GM18507 (cell line): ENCODE measurements around the gene HIKESHI.
"Not testable (repeated sequence)": the region's sequence is repeated elsewhere in the genome, so short reads cannot be mapped to it uniquely, and the experiment has no call there.

Experiments used
- DNase-seq: peaks from one replicate; pipeline ENCODE4 v3.0.0; 2011; ENCODE audit warnings: low read depth; ENCODE audit not compliant: insufficient read length; ENCODE audit errors: extremely low spot score
- FAIRE-seq: peaks from 2 replicates; lab custom pipeline; 2011; peaks lifted over from hg19 to GRCh38; lab: Jason Lieb, UNC

HIKESHI gene, protein sequence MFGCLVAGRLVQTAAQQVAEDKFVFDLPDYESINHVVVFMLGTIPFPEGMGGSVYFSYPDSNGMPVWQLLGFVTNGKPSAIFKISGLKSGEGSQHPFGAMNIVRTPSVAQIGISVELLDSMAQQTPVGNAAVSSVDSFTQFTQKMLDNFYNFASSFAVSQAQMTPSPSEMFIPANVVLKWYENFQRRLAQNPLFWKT

GRCh38 chr11:86302092-86302793 lies at the start of gene HIKESHI:
Gene HIKESHI, plus strand, starts transcription at chr11:86302240. Its CDS starts 209 bp downstream, at chr11:86302449.
- FAIRE-seq: peak; percentile 95

DNA sequence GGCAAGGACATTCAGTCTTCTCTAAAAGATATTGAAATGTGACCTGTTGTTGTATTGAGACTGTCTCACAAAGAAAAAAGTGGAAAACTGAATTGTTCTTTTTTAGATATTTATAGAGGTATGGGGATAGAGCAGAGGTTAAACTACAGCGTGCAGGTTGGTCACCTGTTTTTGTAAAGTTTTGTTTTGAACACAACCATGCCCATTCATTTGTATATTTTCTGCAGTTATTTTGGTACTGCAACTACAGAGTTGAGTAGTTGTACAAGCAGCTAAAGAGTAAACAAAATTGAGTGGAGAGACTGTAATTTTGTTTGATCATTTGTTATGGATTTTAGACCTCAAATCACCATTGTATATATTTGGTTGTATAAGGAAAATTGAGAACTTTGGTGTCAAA lies 46.1 kb upstream of the HIKESHI start:
- FAIRE-seq: peak; percentile 77
- DNase-seq: no peak

More at GRCh38 chr11:86302092-86302793, at the start of gene HIKESHI:
- DNase-seq: peak; percentile 65

DNA sequence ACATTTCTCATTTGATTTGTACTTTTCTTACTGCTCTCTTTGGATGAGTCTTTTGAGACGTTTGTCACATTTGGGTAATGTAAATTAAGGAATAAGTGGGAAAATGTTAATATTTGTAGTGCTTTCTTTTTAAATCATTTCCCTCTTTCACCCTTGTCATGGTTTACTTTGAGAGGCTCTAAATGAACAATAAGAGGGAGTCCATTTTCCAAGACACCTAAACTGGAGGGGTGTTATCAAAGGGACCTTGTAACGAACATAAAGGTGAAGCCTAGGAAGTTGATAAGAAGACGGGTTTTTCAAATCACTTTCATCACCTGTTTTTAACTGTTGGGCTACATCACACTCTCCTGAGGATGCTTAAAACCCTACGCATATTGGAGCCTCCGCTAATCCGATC lies 45.4 kb upstream of the HIKESHI start:
- no peak for DNase-seq
- FAIRE-seq: no peak

DNA sequence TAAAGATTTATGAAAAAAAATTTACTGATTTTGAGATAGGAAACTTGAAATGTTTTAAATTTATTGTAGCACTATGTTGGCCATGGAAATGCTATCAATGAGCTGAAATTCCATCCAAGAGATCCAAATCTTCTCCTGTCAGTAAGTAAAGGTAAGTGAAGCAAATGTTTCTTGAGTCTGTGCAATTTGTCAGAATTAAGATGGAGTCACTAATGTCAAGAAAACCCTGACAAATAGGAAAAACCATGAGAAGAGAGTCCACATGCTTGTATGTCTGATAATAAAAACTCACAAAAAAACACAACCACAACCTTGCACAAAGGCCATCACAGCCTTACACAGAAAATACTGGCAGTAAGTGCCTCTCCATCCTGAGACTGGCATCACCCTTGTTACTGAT lies 44.6 kb upstream of the HIKESHI start:
- DNase-seq: no peak
- FAIRE-seq: no peak

GRCh38 chr11:86259730-86260129 lies 42.3 kb upstream of the HIKESHI start:
- FAIRE-seq (no peak), DNase-seq (no peak)

DNA sequence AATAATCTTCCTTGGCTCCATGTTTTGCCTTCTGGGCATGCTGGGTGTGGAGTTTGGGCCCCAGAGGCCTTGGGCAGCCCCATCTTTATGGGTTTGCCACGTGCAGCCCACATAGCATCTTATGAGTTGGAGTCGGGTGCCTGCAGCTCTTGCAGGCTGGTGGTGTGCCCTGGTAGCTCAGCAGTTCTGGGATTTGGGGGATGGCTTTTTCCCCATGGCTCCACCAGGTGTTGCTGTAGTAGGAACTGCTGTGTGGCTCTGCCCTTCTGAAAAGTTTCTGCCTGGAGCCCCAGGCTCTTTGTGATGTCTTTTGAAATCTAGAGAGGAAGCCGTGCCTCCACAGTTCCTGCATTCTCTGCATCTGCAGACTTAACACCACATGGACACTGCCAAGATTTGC lies 40.7 kb upstream of the HIKESHI start:
- no peak for DNase-seq
- FAIRE-seq: no peak

DNA sequence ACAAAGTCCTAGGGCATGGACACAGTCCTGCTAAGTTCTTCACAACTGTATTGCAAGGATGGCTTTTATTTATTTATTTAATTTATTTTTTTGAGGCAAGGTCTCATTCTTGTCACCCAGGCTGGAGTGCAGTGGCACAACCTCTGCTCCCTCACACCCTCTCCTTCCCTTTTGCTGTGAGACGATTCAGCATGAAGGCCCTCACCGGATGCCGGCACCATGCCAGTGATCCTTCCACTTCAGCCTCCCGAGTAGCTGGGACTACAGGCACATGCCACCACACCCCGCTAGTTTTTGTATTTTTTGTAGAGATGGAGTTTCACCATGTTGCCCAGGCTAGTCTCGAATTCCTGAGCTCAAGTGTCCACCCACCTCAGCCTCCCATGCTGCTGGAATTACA lies 39.7 kb upstream of the HIKESHI start:
- no peak for FAIRE-seq
- no peak for DNase-seq

DNA sequence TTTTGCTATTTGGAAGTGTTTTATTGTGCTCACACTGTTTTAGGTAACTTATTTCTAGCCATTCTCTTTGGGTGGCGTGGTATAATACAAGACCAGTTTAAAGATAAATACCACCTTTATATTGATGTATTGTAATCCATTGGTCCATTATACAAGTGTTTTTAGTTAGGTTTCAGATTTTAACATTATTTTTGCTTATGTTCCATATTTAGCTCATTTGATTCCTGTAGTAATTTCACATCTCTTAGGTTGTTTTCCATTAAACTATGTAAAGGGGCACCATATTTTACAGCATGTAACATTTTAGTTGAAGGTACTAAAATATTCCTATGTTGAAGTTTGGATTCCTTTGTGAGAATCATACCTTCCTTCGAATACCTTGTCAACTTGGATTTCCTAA lies 37.4 kb upstream of the HIKESHI start:
- FAIRE-seq (no peak), DNase-seq (no peak)

DNA sequence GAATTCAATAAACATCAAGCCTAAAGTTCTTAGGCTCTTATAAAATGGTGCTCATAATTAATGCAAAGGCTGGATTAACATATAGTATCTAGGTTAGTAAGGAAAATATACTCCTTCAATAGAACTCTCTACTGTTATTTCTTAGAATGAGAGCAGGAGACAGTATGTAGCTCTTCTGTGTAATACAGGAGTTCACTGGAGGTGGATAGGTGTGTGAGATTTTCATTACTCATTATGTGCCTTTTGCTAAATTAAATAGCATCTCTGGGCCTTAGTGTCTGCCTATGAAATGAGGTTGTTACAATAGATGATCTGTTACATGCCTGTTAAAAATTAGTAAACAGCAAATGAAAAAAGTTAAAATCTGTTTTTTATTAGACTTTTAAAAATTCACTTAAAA lies 36.8 kb upstream of the HIKESHI start:
- FAIRE-seq: no peak
- DNase-seq: no peak

DNA sequence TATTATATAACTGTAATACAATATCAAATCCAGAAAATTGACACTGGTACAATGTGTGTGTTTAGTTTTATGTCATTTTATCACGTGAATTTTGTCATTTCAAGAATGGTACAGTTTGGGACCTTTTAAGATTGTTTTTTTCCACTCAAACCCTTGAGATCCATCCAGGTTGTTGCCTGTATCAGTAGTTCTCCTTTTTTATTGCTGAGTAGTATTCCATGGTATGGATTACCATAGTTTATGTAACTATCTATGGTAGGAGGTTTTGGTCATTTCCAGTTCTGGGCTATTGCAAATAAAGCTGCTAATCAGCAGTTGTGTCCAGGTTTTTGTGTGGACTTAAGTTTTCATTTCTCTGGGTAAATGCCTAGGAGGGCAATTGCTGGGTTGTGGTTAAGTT lies 32.4 kb upstream of the HIKESHI start:
- FAIRE-seq (no peak), DNase-seq (no peak)

- no peak for FAIRE-seq
- no peak for DNase-seq
These were observed 27.5 kb upstream of the HIKESHI start for GRCh38 chr11:86274503-86274902.

GRCh38 chr11:86274999-86275398 lies 27.0 kb upstream of the HIKESHI start:
- FAIRE-seq (no peak), DNase-seq (no peak)

DNA sequence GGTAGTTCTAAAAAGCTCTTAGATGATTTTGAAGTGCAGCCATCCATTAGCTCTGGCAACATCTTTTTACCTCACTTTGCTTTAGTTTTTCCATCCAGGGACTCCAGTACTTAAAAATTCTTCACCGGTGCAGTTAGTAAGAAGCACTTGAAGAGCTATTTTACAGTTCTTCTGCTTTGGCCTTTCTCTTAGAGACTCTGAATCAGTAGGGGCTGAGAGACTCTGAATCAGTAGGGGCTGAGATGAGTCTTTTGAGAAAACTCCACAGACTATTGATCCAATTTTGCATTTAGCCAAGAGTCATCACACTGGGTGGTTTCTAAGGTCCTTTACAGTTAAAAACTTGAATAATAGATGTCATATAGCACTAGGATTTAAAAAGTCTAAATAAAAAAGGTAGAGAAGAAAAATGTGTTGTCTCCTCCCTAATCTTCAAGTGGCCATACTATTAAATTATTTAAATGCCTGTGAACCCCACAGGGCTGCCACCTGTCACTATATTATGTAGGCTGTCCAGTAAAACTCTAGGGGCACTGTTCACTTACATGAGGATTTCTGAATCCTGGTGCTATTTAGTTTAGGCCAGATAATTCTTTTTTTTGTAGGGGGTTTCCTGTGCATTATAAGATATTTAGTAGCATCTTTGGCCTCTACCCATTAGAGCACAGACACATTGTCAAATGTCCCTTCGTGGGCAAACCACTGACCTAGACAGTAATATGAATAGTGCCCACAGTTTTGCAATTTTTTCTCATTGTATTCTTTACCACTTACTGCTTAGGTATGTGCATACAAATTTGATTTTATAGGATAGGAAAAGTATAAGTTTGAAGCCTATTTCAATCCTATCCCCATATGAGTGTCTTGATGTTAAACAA lies 26.3 kb upstream of the HIKESHI start:
- DNase-seq (no peak), FAIRE-seq (no peak)

GRCh38 chr11:86277741-86278140 lies 24.3 kb upstream of the HIKESHI start:
- DNase-seq: no peak
- no peak for FAIRE-seq

DNA sequence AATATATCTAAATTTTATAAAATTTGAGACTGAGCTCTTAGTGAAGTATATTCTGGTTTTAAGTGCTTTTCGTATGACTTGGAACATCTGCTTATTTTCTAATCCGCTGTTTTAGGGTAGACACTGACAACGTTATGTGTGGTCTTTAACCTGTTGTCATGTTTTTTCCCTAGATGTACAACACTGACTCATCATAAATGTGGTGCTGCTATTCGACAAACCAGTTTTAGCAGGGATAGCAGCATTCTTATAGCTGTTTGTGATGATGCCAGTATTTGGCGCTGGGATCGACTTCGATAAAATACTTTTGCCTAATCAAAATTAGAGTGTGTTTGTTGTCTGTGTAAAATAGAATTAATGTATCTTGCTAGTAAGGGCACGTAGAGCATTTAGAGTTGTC lies 23.8 kb upstream of the HIKESHI start:
- DNase-seq (no peak), FAIRE-seq (no peak)

DNA sequence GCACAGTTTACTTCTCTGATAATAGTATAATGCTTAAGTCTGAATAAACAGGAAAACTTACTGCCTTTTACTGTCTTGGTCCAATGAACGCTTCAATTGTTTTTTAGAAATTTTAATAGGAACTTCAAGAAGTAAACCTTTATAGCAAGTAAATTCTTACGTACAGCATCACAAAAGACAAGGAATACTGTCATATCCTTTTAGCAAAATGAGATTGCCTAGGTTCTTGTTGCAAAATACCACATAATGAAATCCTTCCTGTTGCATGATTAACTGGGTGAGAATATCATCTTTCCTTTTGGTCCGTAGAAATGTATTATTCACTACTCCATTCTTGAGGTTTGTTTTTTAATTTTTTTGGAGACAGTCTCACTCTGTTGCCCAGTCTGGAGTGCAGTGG lies 22.3 kb upstream of the HIKESHI start:
- FAIRE-seq: no peak
- DNase-seq: no peak

DNA sequence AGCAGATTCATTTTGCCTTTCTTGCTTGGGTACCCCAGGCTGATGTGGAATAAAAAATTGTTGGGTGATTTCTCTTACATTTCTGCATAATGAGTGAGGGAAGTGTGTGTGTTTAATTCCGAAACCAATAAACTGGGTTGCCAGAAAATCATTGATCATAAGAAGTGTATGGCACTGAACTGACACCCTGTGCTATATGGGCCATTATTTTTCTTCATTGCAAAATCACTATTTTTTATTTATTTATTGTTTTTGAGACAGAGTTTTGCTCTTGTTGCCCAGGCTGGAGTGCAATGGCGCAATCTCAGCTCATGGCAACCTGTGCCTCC lies 14.6 kb upstream of the HIKESHI start:
- no peak for FAIRE-seq

DNA sequence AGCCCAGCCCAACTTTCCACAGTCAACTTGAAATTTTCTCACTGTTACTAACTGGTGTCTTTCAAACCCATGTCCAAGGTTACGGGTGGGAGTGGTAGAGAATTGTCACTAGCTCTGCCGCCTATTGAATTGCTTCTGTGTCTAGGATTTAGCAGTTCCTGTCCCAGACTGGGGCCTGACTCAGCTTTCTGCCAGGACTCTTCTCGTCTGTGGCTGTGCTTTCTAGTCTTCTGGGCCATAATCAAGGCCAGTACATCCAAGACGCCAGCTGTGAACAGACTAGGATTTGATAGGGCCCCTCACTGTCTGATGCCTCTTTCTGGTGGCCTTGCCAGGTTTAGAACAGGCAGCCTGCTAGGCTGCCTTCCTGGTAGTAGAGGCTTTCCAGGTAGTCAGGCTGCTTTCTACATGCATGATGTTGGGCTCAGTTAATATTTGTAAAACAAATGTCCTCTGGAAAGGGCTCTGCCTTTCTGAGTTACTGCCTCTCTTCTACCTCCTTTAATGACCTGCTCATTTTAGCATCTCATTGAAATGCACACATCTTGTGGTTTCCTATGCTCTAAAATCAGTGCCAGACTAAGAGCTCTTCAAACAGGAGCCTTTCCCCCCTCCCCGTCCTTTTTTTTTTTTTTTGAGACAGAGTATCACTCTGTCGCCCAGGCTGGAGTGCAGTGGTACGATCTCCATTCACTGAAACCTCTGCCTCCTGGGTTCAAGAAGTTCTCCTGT lies 13.1 kb upstream of the HIKESHI start:
- DNase-seq (no peak), FAIRE-seq (no peak)

More for the DNA sequence above, 14.6 kb upstream of the HIKESHI start:
- DNase-seq: no peak

GRCh38 chr11:86289508-86290280 lies 12.3 kb upstream of the HIKESHI start:
- FAIRE-seq, DNase-seq: not testable (repeated sequence)
